Adrenal gland (tissue), 5 donors: ENCODE data around the gene OLIG1.

Source experiments
- POLR2A ChIP-seq, 2 donors: fragments of 450-650 bp; IDR thresholded peaks; one replicate each; pipeline ENCODE4 v1.6.1; 2017; ENCODE audit warnings: antibody characterized with exemption in 2 of 2, mild to moderate bottlenecking in 2 of 2, moderate library complexity in 1 of 2
- TF ChIP-seq, protein P1 (sequence below), 6 experiments: fragments of 450-650 bp in 4 of 6; fragments of 200-600 bp in 2 of 6; sonication (generic) in 1 of 6; IDR thresholded peaks; 1 replicate in 5 of 6; 2 replicates in 1 of 6; pipeline versions ENCODE4 v1.5.1 to v1.8.0; 2016 to 2021; ENCODE audit warnings: antibody characterized with exemption in 6 of 6, mild to moderate bottlenecking in 2 of 6, moderate library complexity in 1 of 6
- donor health status: DM: no; HTN: no; CAD: no.

DNA sequence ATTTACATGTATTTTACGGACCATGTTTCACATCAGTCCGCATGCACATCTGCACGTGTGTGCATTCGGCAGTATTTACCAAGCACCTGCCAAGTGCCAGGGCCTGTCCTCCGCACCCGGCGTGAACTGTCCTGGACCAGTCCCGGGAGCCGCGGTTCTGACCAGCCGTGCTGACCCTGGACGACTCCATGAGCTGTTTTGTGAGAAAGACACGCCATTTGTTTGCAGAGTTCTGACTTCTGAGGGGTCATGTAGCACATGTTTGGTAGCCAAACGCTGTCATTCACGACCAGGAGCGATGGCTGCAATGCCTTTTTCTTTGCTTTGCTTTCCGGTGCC lies 47.5 kb upstream of the OLIG1 start:
- TF ChIP-seq, protein P1, sequence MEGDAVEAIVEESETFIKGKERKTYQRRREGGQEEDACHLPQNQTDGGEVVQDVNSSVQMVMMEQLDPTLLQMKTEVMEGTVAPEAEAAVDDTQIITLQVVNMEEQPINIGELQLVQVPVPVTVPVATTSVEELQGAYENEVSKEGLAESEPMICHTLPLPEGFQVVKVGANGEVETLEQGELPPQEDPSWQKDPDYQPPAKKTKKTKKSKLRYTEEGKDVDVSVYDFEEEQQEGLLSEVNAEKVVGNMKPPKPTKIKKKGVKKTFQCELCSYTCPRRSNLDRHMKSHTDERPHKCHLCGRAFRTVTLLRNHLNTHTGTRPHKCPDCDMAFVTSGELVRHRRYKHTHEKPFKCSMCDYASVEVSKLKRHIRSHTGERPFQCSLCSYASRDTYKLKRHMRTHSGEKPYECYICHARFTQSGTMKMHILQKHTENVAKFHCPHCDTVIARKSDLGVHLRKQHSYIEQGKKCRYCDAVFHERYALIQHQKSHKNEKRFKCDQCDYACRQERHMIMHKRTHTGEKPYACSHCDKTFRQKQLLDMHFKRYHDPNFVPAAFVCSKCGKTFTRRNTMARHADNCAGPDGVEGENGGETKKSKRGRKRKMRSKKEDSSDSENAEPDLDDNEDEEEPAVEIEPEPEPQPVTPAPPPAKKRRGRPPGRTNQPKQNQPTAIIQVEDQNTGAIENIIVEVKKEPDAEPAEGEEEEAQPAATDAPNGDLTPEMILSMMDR (IDR thresholded peaks at IDR 0.05): no peak
- TF ChIP-seq POLR2A (IDR thresholded peaks at IDR 0.05): no peak
